Hippocampal formation (tissue), 2 donors: Measurements from ENCODE around the gene ACVR1B.
"Not testable (repeated sequence)": the region's sequence is repeated elsewhere in the genome, so short reads cannot be mapped to it uniquely, and the experiment has no call there.

Experiments used
- DNase-seq, 2 donors: peaks; one replicate each; lab custom pipeline; 2025; lab: John Stamatoyannopoulos, UW

ACVR1B gene

DNA sequence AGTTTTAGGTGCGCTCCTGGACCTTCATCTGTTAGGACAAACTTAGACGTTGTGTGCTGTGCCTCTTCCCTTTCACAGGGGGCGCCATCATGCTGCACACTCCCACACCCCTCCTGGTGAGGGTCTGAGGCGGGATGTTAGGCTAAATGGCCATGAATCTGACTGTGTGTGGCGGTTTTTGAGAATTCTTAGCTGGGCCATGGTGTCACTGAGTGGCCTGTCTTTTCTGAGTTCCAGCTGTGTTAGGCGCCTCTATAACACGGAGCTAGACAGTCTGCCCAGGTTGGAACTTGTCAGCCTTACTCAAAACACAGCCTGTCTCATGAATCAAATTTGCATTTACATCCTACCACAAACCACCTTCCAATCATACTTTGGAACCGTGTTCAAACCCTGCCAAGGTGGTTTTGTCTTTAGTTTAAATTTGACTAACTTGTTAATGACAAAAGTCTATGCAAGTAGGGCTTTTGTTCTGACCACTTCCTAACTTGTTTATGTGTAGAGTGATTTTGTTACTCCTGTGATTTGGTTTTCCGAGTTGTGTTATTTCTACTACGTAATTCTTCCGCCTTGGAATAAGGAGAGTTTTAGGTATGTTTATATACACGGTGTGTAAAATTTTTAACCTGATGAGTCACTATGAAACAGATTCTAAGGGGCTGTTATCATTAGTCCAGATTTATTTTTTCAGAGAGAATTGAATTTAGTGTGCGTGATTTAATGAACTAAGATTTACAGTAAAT is 19.6 kb downstream of the ACVR1B start:
- no peak for DNase-seq

DNA sequence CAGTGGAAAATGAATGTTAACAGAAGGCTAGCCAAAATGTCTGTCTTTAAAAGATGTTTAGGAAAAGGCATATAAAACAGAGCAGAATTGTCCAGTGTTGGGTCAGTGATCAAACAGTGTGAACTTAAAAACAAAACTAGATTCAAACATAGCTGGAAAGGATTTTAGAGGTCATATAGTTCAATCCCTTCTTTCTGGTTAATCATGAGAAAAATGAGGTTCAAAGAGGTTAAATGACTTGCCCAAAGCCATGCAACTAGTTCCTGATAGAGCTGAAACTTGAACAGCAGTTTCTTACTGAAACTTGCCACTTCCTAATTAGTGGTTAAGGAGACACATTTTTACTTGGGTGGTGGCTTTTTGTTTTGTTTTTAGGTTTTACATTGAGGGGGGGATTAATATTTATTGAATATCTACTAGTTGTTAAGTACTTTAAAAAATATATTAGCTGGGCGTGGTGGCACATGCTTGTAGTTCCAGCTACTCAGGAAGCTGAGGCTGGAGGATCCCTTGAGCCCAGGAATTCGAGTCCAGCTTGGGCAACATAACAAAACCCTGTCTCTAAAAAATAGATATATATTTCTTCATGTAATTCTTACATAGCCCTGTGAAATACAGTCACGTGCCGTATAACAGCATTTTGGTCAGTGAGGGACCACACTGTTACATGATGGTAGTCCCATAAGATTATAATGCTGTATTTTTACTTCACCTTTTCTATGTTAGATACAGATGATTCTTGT is 20.4 kb downstream of the ACVR1B start:
- no peak for DNase-seq

DNA sequence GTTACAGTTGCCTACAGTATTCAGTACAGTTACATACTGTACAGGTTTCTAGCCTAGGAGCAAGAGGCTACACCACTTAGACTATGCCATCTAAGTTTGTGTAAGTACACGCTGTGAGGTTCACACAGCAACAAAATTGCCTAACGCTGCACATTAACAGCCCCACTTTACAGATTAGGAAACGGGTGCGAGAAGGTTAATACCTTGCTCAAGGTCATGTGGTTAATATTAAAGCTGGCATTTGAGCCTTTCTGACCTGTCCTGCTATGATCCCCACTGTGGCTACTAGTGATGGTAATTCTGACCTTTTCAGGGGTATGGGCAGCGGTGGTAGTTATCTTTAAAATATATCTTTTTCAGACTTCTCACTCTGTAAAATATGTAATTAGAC is 20.9 kb downstream of the ACVR1B start:
- no peak for DNase-seq

DNA sequence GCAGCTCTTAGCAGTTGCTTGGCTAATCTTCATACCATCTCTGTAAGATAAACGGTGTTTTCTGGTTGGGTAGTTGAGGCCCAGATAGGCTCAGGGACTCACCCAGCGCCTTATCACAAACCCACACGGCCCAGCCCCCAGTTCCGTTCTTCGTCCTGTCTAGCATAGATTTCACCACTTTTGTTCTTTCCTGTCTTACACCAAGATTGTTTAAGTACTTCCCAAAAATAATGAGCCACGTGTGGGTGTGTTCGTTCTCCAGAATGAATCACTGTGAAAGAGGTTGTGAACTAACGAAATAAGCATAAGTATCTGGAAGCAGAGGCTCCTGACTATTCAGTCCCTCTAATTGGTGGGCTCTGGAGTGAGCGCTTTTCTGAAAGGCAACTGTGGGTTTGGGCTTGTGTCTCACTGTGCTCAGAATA is 21.4 kb downstream of the ACVR1B start:
- peak in 1 of 2 donors; percentile 12 for DNase-seq

DNA sequence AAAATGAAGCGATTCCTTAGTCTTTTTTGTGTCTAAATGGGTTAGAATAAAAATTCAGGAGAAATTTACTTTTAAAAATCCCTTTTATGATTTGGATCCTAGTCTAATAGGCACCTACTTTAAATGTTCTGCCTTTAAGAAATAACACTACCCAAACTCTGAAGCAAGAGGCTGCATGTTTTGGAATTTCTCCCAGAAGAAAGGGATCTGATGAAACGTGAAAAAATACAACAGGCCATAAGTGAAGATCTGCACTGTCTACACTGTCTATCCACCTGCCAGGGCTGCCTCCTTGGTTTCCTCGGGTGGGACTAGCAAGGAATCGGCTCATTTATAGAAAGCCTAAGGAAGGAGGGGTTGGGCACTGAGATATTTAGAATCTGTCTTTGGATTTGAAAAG is 22.1 kb downstream of the ACVR1B start:
- no peak for DNase-seq

DNA sequence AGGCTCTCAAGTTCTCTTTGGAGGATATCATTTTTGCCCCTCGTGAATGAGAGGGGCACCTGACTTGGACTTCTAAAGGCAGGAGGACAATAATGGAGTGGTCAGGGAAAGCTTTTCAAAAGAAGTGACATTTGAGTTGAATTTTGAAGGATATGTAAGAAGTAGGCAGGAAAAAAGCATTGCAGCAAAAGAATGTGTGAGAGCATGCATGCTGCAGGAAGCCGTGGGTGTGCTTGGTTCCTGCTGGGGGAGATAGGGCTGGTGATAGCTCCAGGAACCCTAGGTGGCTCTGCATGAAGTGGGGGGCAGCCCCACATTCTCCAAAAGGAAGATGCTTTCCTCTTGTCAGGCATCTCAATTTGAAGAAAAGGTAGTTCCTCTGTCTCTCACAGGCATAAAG is 23.1 kb downstream of the ACVR1B start:
- DNase-seq = no peak

DNA sequence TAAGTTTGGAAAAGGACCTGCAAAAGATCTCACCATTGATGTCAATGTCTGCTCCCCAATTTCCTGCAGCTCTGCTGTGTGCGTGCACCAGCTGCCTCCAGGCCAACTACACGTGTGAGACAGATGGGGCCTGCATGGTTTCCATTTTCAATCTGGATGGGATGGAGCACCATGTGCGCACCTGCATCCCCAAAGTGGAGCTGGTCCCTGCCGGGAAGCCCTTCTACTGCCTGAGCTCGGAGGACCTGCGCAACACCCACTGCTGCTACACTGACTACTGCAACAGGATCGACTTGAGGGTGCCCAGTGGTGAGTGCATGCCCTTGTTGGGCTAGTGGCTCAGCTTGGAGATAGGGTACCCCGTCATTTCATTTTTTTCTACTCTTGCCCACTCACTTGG is 23.7 kb downstream of the ACVR1B start:
- DNase-seq = no peak

DNA sequence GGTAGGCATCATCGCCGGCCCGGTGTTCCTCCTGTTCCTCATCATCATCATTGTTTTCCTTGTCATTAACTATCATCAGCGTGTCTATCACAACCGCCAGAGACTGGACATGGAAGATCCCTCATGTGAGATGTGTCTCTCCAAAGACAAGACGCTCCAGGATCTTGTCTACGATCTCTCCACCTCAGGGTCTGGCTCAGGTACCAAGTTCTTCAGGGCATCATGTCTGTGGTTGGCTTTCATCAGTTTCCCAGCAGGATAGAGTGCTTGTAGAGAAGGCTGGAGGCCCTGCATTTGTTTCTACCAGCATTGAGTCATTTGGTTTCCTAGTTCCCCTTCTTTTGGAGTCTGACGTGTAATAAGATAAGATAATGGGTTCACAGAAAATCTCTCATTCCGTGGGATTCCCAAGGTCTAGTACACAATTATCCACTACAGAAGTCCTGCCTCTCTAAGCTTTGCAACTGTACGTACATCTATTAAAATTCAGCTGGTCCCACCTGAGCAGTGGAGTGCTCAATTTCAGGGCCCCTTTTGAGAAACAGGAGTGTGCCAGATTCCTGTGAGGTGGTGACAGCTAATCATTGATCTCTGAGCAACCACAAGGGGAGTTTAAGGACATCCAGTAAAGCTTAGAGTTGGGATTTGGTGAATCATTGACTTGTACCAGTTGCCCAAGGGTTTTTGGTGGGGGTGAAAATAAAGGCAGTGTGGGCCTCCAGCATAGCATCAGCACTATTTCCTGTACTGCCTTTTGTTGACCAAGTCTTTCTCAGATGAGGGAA is 25.1 kb downstream of the ACVR1B start:
- no peak for DNase-seq

DNA sequence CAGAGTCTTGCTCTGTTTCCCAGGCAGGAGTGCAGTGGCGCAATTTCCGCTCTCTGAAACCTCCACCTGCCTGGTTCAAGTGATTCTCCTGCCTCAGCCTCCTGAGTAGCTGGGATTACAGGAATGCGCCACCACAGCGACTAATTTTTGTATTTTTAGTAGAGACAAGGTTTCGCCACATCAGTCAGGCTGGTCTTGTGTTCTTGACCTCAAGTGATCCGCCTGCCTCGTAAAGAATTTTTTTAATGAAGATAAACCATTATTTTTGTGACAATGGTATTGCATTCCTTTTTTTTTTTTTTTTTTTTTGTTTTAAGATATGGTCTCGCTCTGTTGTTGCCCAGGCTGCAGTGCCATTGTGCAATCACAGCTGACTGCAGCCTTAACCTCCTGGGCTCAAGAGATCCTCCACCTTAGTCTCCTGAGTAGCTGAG is 25.8 kb downstream of the ACVR1B start:
- no peak for DNase-seq

DNA sequence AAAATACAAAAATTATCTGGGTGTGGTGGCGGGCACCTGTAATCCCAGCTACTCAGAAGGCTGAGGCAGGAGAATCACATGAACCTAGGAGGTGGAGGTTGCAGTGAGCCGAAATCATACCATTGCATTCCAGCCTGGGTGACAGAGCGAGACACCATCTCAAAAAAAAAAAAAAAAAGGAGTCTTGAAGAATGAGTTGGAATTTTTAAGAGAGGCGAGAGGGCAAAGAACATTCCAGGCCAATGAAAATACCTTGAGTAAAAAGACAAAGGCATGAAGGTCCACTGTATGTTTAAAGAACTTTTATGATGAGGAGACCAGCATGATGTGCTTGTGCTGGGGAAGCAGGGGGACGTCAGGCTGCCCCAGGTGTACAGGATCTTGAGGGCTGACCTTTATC is 27.8 kb downstream of the ACVR1B start:
- DNase-seq = not testable (repeated sequence)

DNA sequence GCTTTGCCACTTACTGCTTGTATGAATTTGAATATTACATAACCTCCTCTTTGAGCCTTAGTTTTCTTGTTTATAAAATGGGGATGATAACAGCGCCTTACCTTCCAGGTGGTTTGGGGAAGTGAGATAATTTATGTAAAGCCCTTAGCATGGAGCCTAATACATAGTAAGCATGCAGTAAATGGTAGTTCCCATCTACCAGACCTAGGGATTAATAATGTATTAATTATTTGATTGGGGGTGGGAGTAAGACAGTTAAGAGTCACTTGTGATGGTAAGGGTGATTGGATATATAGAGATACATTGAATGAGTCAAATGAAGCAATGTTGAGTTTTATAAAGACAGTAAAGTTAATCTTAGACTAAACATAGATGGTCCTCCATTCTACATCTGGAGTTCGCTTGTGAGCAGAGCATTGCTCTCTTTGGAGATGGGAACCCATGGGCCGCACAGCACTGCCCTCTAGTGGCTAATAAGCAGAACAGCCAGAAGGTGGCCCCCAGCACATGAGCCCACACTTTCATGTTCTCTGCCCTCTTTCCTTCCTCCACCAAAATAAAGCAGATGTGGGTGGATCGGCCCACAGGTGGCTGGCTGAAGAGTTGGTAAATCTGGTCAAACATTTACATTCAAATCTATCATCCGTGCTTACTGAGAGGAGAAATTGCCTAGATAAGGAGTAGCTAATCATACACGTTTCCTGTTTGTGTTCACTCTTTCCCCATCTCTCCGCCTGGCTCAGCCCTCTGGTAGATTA is 28.7 kb downstream of the ACVR1B start:
- peak; percentile 38 to 55 for DNase-seq

DNA sequence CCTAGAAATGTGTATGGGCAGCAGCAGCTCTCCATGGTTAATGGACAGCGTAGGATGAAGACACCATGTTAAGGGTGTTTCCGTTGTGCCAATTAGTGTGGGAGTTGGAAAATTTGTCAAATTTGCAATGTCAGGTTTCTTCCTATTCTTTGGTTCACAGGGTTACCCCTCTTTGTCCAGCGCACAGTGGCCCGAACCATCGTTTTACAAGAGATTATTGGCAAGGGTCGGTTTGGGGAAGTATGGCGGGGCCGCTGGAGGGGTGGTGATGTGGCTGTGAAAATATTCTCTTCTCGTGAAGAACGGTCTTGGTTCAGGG is 29.3 kb downstream of the ACVR1B start:
- no peak for DNase-seq

DNA sequence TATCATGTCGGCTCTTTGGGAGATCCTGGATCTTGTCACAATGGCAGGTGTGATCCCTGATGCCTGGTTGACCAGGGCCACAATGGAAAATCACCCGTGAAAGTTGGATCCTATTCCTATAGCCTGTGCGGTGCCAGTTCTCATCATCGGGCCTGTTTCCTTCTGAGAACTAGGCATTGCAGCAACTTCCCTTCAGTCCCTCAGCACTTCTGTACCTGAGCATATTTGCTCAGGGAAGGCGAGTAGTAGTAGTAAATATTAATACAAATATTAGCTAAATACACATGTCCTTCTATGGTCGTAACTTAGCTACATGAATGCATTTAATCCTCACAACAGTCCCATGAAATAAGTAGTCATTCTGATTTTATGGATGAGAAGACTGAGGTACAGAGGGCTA is 33.2 kb downstream of the ACVR1B start:
- DNase-seq = no peak

DNA sequence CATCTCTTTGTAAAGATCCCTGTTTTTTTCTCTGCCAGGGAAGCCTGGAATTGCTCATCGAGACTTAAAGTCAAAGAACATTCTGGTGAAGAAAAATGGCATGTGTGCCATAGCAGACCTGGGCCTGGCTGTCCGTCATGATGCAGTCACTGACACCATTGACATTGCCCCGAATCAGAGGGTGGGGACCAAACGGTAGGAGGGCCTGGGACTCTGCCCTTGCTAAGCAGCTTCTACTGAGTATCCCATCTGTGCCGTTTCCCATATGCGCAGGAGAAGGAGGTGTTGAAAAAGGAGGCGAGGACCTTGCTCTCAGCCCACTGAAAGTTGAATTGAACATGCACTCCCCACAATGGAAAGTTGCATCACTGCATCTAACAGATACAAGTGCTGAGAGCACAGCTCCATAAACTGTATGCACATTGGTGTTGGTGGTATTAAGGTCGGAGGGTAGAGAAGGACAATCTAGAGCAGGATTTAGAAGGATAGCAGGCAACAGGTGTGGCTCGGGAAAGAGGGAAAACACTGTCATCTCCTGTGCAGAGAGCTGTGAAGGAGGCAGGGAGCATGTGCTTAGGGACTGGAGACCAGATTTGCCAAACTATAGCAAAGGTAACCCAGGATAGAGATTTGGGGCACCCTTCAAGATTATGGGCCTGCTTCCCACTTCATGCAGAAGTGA is 33.8 kb downstream of the ACVR1B start:
- no peak for DNase-seq

DNA sequence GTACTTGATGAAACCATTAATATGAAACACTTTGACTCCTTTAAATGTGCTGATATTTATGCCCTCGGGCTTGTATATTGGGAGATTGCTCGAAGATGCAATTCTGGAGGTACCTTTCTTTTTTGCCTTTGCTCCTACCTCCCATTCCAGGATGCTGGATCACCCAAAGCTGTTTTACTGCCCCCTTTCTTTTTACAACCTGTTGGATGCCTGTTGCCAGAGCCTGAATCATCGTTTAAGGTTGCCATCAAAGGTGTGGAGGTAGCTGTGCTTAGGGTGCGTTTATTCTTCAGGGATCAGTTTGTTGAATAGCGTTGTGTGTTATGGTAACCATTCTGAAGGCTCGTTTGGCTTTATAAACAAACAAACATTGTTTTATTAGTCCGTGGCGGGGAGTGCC is 35.3 kb downstream of the ACVR1B start:
- DNase-seq = no peak

DNA sequence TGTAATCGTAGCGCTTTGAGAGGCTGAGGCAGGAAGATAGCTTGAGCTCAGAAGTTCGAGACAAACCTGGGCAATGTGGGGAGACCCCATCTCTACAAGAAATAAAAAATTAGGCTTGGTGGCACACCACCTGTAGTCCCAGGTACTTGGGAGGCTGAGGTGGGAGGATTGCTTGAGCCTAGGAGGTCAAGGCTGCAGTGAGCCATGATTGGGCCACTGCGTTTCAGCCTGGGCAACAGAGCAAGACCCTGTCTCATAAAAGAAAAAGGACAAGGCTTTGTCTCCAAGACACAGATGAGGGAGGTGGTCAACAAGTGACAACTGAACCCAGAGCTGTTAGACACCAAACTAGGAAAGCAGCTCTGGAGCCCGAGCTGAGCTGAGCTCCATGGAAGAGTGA is 40.7 kb downstream of the ACVR1B start:
- DNase-seq = no peak

DNA sequence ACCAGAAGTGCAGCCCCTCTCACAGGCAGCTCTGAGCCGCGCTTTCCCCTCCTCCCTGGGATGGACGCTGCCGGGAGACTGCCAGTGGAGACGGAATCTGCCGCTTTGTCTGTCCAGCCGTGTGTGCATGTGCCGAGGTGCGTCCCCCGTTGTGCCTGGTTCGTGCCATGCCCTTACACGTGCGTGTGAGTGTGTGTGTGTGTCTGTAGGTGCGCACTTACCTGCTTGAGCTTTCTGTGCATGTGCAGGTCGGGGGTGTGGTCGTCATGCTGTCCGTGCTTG is 43.0 kb downstream of the ACVR1B start:
- DNase-seq = no peak

DNA sequence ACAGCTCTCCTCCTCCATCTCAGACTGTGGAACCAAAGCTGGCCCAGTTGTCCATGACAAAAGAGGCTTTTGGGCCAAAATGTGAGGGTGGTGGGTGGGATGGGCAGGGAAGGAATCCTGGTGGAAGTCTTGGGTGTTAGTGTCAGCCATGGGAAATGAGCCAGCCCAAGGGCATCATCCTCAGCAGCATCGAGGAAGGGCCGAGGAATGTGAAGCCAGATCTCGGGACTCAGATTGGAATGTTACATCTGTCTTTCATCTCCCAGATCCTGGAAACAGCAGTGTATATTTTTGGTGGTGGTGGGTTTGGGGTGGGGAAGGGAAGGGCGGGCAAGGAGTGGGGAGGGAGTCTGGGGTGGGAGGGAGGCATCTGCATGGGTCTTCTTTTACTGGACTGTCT is 43.5 kb downstream of the ACVR1B start:
- no peak for DNase-seq

DNA sequence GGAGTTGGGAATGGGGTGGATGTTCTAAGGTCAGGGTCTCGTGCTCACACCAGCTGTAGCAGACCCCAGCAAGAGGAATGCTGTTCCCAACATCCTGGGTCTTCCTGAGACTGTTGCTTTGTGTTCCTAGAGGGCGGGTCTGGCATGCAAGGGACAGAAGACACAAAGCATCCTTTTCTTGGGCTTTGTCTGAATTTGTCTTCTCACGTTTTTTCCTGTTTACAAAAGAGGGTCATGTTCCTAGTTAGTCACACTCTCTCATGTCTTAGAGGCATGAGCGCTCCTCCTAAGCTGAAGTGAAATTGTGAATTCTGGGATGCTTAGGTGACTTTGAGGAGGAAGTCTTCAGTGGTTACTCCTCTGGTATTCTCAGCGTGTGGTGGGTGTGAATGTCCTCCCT is 45.6 kb downstream of the ACVR1B start:
- DNase-seq = no peak

DNA sequence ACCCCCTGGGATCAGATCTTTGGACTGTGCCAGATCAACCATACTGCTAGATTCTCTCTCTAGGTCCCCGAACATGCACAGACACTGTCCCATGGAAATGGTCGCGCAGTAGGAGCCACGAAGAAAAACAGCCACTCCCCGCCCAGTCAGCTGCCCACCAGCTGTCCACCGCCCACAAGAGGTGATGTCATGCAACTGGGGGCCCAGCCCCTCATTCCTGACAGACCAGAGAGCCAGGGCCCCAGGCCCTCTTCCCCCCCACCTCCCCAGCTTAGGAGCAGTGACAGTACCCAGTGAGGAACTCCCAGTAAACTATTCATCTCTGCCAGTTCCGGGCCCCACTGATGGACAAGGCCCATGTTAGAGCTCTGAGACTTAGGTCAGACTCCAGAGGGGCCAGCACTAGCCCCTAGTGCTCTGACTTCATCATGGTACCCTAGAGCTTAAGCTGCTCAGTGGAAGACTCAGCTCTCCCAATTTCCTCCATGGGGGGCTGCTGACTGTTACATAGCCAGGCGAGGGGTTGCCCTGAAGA is 51.6 kb downstream of the ACVR1B start:
- no peak for DNase-seq

DNA sequence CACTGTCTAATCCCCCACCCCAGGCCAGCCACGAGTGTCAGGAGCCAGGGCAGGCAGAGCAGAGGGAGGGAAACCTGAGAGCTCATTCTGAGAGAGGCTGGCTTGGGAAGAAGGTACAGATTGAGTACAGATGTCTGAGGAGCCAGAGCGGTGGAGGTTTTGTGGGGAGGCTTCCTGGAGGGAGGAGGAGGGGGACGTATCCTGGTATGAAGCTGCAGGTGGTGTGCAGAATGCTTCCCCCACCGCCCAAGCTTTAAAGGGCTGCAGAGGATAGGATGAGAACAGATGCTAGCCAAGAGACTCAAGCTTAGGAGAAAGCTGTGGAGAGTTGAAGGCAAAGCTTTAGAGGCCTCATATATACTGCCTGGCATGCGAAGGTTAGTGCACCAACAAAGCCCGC is 52.1 kb downstream of the ACVR1B start:
- DNase-seq = no peak
